GM18502 (cell line): ENCODE results near the gene YBX3.

Experiments
- ATAC-seq: cut with Tn5 transposase; IDR thresholded peaks from one replicate; pipeline ENCODE4 v1.9.1; 2021; ENCODE audit warnings: mild to moderate bottlenecking; ENCODE audit not compliant: unreplicated experiment, poor library complexity

YBX3 gene

GRCh38 chr12:10725003-10725402 lies 1.9 kb upstream of the YBX3 start:
- no peak for ATAC-seq

- peak; percentile 55 for ATAC-seq
Observed at GRCh38 chr12:10722502-10722904, 620 bp downstream of the YBX3 start.

- peak; percentile 37 for ATAC-seq
Observed at GRCh38 chr12:10721651-10722501, 1.2 kb downstream of the YBX3 start.

- no peak for ATAC-seq
Observed at GRCh38 chr12:10720974-10721650, 2.0 kb downstream of the YBX3 start.

- no peak for ATAC-seq
Observed at GRCh38 chr12:10719482-10719881, 3.6 kb downstream of the YBX3 start.

GRCh38 chr12:10718279-10718821 lies 4.8 kb downstream of the YBX3 start:
- ATAC-seq = no peak

GRCh38 chr12:10717410-10717809 lies 5.7 kb downstream of the YBX3 start:
- no peak for ATAC-seq

GRCh38 chr12:10716704-10717315 lies 6.3 kb downstream of the YBX3 start:
- no peak for ATAC-seq

- ATAC-seq = no peak
Observed at GRCh38 chr12:10716277-10716676, 6.8 kb downstream of the YBX3 start.

- ATAC-seq = no peak
Observed at GRCh38 chr12:10715491-10715890, 7.6 kb downstream of the YBX3 start.

- no peak for ATAC-seq
Observed at GRCh38 chr12:10709808-10710207, 13.3 kb downstream of the YBX3 start.

GRCh38 chr12:10708862-10709261 lies 14.3 kb downstream of the YBX3 start:
- ATAC-seq = no peak

GRCh38 chr12:10705655-10706054 lies 17.5 kb downstream of the YBX3 start:
- ATAC-seq = no peak

- no peak for ATAC-seq
Observed at GRCh38 chr12:10701843-10702242, 21.3 kb downstream of the YBX3 start.

- ATAC-seq = peak; percentile 54
Observed at GRCh38 chr12:10701131-10701681, 21.9 kb downstream of the YBX3 start.

GRCh38 chr12:10700581-10700980 lies 22.5 kb downstream of the YBX3 start:
- peak; percentile 18 for ATAC-seq

GRCh38 chr12:10697862-10698261 lies 25.3 kb downstream of the YBX3 start:
- no peak for ATAC-seq

GRCh38 chr12:10697156-10697555 lies 26.0 kb downstream of the YBX3 start:
- ATAC-seq = no peak

- no peak for ATAC-seq
Observed at GRCh38 chr12:10690906-10691305, 32.2 kb downstream of the YBX3 start.

GRCh38 chr12:10689146-10689545 lies 34.0 kb downstream of the YBX3 start:
- ATAC-seq = no peak

- no peak for ATAC-seq
Observed at GRCh38 chr12:10688042-10688441, 35.1 kb downstream of the YBX3 start.
